Measurements from ENCODE around the gene CLCN7. TPM values are rescaled to one million over a fixed set of nuclear protein-coding genes. Genes with fewer than 3 reads are reported as not detected.

Gene CLCN7
- total and polyA plus RNA-seq, 2 of the 13 experiments (the other 11 are each of a cell fraction or from before 2014, with no cell fraction given), result 24.6 to 25.1 TPM

GRCh38 chr16:1430214-1430758 is 44.5 kb downstream of the CLCN7 start (continued):
- TF ChIP-seq MEIS2 (CRISPR knock-in tag; IDR thresholded peaks at IDR 0.05), result 0 out of 2 replicates have a peak, but pooled peaks have one; percentile 24
- TF ChIP-seq ZSCAN21 (CRISPR knock-in tag; IDR thresholded peaks at IDR 0.05; ENCODE audit: borderline replicate concordance), result peak; percentile 70; the same call in 1 of the 2 replicates
- TF ChIP-seq SSRP1 (CRISPR knock-in tag; IDR thresholded peaks at IDR 0.05), result 0 out of 2 replicates have a peak, but pooled peaks have one; percentile 21
- no peak for TF ChIP-seq DZIP1 (CRISPR knock-in tag; IDR thresholded peaks at IDR 0.05)
- no peak for TF ChIP-seq TMF1 (CRISPR knock-in tag; IDR thresholded peaks at IDR 0.05; ENCODE audit: low read depth)

GRCh38 chr16:1429631-1430030 is 45.2 kb downstream of the CLCN7 start:
- CTCF ChIA-PET (ENCODE audit: low intra/inter-chr PET ratio, low total read pairs), result no interaction called here
- TF ChIP-seq SRF (IDR thresholded peaks at IDR 0.05; ENCODE audit: low read depth, low read length) (no peak), HNRNPL (IDR thresholded peaks at IDR 0.05; ENCODE audit: low read depth, low read length) (0 out of 2 replicates have a peak, but pooled peaks have one; percentile 53), LCORL (IDR thresholded peaks at IDR 0.05) (no peak), LCORL (CRISPR knock-in tag; IDR thresholded peaks at IDR 0.05) (no peak)
- Histone ChIP-seq H3K4me2 (ENCODE audit: low read depth, low read length) (peak overlapping the region; percentile 95), H3K4me1 (ENCODE audit: insufficient read depth, low read length) (peaks cover 46% of the 10 kb centered on the region), H3K79me2 (ENCODE audit: insufficient read depth, low read length) (no peaks in the 10 kb centered on the region), H3K4me3 (replicated peaks in 1 of 3; ENCODE audit: insufficient read depth in 1 of 3, low read depth in 2 of 3, low read length in 3 of 3) (peak overlapping the region in 1 of 3 experiments; percentile 72; a peak in 1 of 6 replicates), H3K27me3 (ENCODE audit: control insufficient read depth in 1 of 2, insufficient read depth in 2 of 2, low read length in 2 of 2) (peaks cover 10 to 43% of the 10 kb centered on the region in 2 experiments), H3K36me3 (replicated peaks in 1 of 2; ENCODE audit: control insufficient read depth in 1 of 2, insufficient read depth in 2 of 2, low read length in 2 of 2) (no peaks in the 10 kb centered on the region), H3K27ac (ENCODE audit: extremely low read length, insufficient read depth, low read length) (no peak overlapping the region), H3K9me3 (ENCODE audit: low read length) (no peaks in the 10 kb centered on the region), H4K20me1 (ENCODE audit: insufficient read depth, low read length) (no peaks in the 10 kb centered on the region), H3K9ac (ENCODE audit: insufficient read depth, low read depth, low read length) (no peak overlapping the region), H2AFZ (ENCODE audit: low read length) (no peak overlapping the region)
- ATAC-seq (no peak), DNase-seq (ENCODE audit: low spot score) (no peak), FAIRE-seq (no peak)
- in situ Hi-C loops (cut with HindIII; ENCODE audit: extremely low pct_ligation_motif_present, low pct_unique_long_range_greater_than_20kb) (no loop called here), intact Hi-C loops (cut with micrococcal nuclease; ENCODE audit: unreplicated experiment) (loop anchor here (2.0 kb wide), 1 partner anchor 45 kb away; the partner anchor contains the start of gene CLCN7)
- POLR2A ChIA-PET, result interaction anchor here (1.0 to 3.1 kb wide), 2 partner anchors 9 to 47 kb away, joined by 3 to 47 read pairs; partner anchors contain the start of gene UQCC4
- WGBS (ENCODE audit: low lambda C conversion rate), result 69% methylated on average over 7 of the region's 13 CpGs
- no TSS peak for BruUV-seq (replicated peaks)
